Measurements from ENCODE around the gene JARID2.

- no peak for TF ChIP-seq CTCF (IDR thresholded peaks at IDR 0.05)
- TF ChIP-seq EZH2 (IDR thresholded peaks at IDR 0.05) = no peak
- TF ChIP-seq EZH2phosphoT487 (IDR thresholded peaks at IDR 0.05) = no peak
Measured at GRCh38 chr6:15408758-15409157, 162.9 kb downstream of the JARID2 start.
